Adrenal gland (tissue), 12 donors: ENCODE measurements around the gene FBXO21. TPM values are rescaled to one million over a fixed set of nuclear protein-coding genes. Genes with fewer than 3 reads are reported as not detected.

Experiments
- DNase-seq, 7 donors: peaks; one replicate each; pipeline ENCODE4 v3.0.0-alpha.2; 2019 to 2020
- H3K27ac ChIP-seq, 5 donors: fragments of 200-600 bp; sonication (generic) in 4 of 5; 1 replicate in 3 of 5; 2 replicates in 2 of 5; pipeline versions ENCODE4 v1.5.1 to v1.8.0; 2016 to 2020; ENCODE audit warnings: mild to moderate bottlenecking in 1 of 5
- H3K27me3 ChIP-seq: fragments of 200-600 bp; 2 replicates; pipeline ENCODE4 v1.8.0; 2021
- H3K36me3 ChIP-seq, 2 donors: fragments of 200-600 bp; replicated peaks in 1 of 2; 1 replicate in 1 of 2; 2 replicates in 1 of 2; pipeline versions ENCODE4 v1.5.1 to v1.8.0; 2018 to 2022
- H3K4me1 ChIP-seq, 2 donors: fragments of 200-600 bp; replicated peaks in 1 of 2; 1 replicate in 1 of 2; 2 replicates in 1 of 2; pipeline versions ENCODE4 v1.5.1 to v1.8.0; 2018 to 2021
- H3K4me3 ChIP-seq, 4 donors: fragments of 200-600 bp; sonication (generic) in 3 of 4; one replicate each; pipeline ENCODE4 v1.5.1; 2016 to 2018
- H3K9me3 ChIP-seq, 3 donors: fragments of 200-600 bp; sonication (generic) in 1 of 3; replicated peaks in 1 of 3; 1 replicate in 2 of 3; 2 replicates in 1 of 3; pipeline versions ENCODE4 v1.5.1 to v1.8.0; 2016 to 2021
- POLR2A ChIP-seq, 2 donors: fragments of 450-650 bp; IDR thresholded peaks; one replicate each; pipeline ENCODE4 v1.6.1; 2017; ENCODE audit warnings: antibody characterized with exemption in 2 of 2, mild to moderate bottlenecking in 2 of 2, moderate library complexity in 1 of 2
- WGBS, 4 donors: extraction: QIAGEN DNeasy Blood & Tissue Kit in 2 of 4; methylation state at CpG; one replicate each; pipeline versions ENCODE4 v1.1.5 to v1.1.7; 2013 to 2017; 5-methylcytosine and 5-hydroxymethylcytosine counted together
- intact Hi-C, 2 donors: fragments of 100-400 bp; cut with DNase I; formaldehyde crosslinking; loops; one replicate each; pipeline versions ENCODE4 v1.14.1 to v1.15.0; 2022 to 2023
- polyA plus RNA-seq, 3 donors: library from polyadenylated mRNA; stranded (reverse); fragments of 200-250 nt in 2 of 3; fragments of 350-450 nt in 1 of 3; fragmentation: Illumina TruSeq in 1 of 3; extraction: RNeasy Lipid Tissue Mini Kit (QIAGEN cat#74804) in 1 of 3; gene quantifications; one replicate each; pipeline ENCODE4 v1.2.3, GENCODE V29; 2013 to 2014
- total RNA-seq, 9 donors: library from RNA; depleted of rRNA in 4 of 9; stranded (reverse); fragments of >200 nt in 4 of 9; fragments of 120-200 nt in 1 of 9; fragmentation: NEBNext Ultra II Directional in 1 of 9; extraction: Animal tissue kit (Norgen Biotek cat#: 25700) in 1 of 9; gene quantifications; one replicate each; pipeline versions ENCODE4 v1.1.0 to v1.2.4, GENCODE V29; 2013 to 2023
- TF ChIP-seq, protein P1 (sequence below), 6 experiments: fragments of 450-650 bp in 4 of 6; fragments of 200-600 bp in 2 of 6; sonication (generic) in 1 of 6; IDR thresholded peaks; 1 replicate in 5 of 6; 2 replicates in 1 of 6; pipeline versions ENCODE4 v1.5.1 to v1.8.0; 2016 to 2021; ENCODE audit warnings: antibody characterized with exemption in 6 of 6, mild to moderate bottlenecking in 2 of 6, moderate library complexity in 1 of 6
- donor health status: healthy with polysubstance abuse.
- donor health status: Bipolar disorder and iron deficiency.
- donor health status: DM: yes; HTN: yes; CAD: no.
- donor health status: DM: no; HTN: no; CAD: no.
- donor health status: DM: no; HTN: no; CAD: no.
- donor health status: DM: yes; HTN: yes; CAD: no.

The FBXO21 gene
- total and polyA plus RNA-seq, 12 donors = 22.8 to 309 (median 103) TPM

DNA sequence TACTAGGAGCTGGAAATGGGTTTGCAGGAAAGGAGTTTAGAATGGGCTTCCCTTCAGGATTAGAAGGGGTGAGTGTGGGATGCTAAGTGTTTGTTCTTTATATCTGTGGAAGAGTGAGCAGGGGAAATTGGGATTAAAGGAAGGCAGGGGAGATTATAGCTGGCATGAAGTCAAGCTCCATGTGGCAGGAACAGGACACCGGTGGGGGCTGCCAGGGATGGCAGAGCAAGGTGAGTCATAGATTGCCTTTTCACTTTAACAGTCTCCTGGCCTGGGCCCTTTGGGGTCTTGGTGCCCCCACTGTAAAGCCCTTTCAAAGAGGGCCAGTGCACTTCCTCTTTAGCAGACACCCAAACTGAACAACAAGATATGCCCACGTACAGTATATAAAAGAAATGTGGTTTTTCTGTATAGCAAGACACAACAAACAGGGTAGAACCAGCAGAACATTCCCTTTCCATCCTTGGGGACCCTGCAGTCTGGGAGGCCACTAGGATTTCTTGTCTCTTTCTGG, 23.1 kb upstream of the FBXO21 start:
- TF ChIP-seq POLR2A (IDR thresholded peaks at IDR 0.05) = no peak
- TF ChIP-seq, protein P1, sequence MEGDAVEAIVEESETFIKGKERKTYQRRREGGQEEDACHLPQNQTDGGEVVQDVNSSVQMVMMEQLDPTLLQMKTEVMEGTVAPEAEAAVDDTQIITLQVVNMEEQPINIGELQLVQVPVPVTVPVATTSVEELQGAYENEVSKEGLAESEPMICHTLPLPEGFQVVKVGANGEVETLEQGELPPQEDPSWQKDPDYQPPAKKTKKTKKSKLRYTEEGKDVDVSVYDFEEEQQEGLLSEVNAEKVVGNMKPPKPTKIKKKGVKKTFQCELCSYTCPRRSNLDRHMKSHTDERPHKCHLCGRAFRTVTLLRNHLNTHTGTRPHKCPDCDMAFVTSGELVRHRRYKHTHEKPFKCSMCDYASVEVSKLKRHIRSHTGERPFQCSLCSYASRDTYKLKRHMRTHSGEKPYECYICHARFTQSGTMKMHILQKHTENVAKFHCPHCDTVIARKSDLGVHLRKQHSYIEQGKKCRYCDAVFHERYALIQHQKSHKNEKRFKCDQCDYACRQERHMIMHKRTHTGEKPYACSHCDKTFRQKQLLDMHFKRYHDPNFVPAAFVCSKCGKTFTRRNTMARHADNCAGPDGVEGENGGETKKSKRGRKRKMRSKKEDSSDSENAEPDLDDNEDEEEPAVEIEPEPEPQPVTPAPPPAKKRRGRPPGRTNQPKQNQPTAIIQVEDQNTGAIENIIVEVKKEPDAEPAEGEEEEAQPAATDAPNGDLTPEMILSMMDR (IDR thresholded peaks at IDR 0.05) = no peak
- intact Hi-C loops = loop anchor here (5.0 to 10.0 kb wide), 3 partner anchors 151 to 624 kb away; partner anchors contain the start of gene NOS1 (in 1 of the 2)
- Histone ChIP-seq H3K4me3 (no peak overlapping the region), H3K36me3 (no peaks in the 10 kb centered on the region), H3K27me3 (peaks cover 4% of the 10 kb centered on the region), H3K27ac (no peak overlapping the region), H3K4me1 (no peaks in the 10 kb centered on the region), H3K9me3 (no peaks in the 10 kb centered on the region)
- 20 to 51% (median 32%) methylated on average over 2 of the region's 2 CpGs for WGBS, 4 donors
- no peak for DNase-seq

GRCh38 chr12:117212563-117213190, 22.4 kb upstream of the FBXO21 start:
- 12 to 22% (median 17%) methylated on average over 7 of the region's 7 CpGs for WGBS, 4 donors
- peak; percentile 75 to 94 (median 80) for DNase-seq
- no peaks in the 10 kb centered on the region for H3K9me3 ChIP-seq
- intact Hi-C loops = loop anchor here (5.0 to 10.0 kb wide), 3 partner anchors 152 to 625 kb away; partner anchors contain the start of gene NOS1 (in 1 of the 2)
- H3K4me3 ChIP-seq = no peak overlapping the region
- H3K36me3 ChIP-seq = no peaks in the 10 kb centered on the region
- no peaks in the 10 kb centered on the region for H3K4me1 ChIP-seq
- TF ChIP-seq POLR2A (IDR thresholded peaks at IDR 0.05) = no peak
- TF ChIP-seq, protein P1 (IDR thresholded peaks at IDR 0.05) = peak; percentile 84 to 93 (median 88)
- peaks cover 4% of the 10 kb centered on the region for H3K27me3 ChIP-seq
- no peak overlapping the region for H3K27ac ChIP-seq

GRCh38 chr12:117210266-117210918, 20.1 kb upstream of the FBXO21 start:
- peaks cover 6% of the 10 kb centered on the region for H3K27me3 ChIP-seq
- no peak overlapping the region for H3K4me3 ChIP-seq
- no peak for DNase-seq
- TF ChIP-seq POLR2A (IDR thresholded peaks at IDR 0.05) = no peak
- TF ChIP-seq, protein P1 (IDR thresholded peaks at IDR 0.05) = no peak
- no peaks in the 10 kb centered on the region for H3K9me3 ChIP-seq
- no peaks in the 10 kb centered on the region for H3K4me1 ChIP-seq
- H3K36me3 ChIP-seq = no peaks in the 10 kb centered on the region
- no peak overlapping the region for H3K27ac ChIP-seq
- WGBS, 4 donors = 79 to 86% (median 84%) methylated on average over 6 of the region's 6 CpGs
- intact Hi-C loops = loop anchor here (5.0 to 10.0 kb wide), 3 partner anchors 154 to 627 kb away; partner anchors contain the start of gene NOS1 (in 1 of the 2)

- Histone ChIP-seq H3K27ac (no peak overlapping the region), H3K9me3 (no peaks in the 10 kb centered on the region), H3K4me3 (no peak overlapping the region), H3K36me3 (no peaks in the 10 kb centered on the region), H3K27me3 (peaks cover 6% of the 10 kb centered on the region), H3K4me1 (no peaks in the 10 kb centered on the region)
- DNase-seq = no peak
- WGBS, 4 donors = 77 to 89% (median 84%) methylated on average over 3 of the region's 3 CpGs
- intact Hi-C loops = loop anchor here (5.0 to 10.0 kb wide), 3 partner anchors 155 to 628 kb away; partner anchors contain the start of gene NOS1 (in 1 of the 2)
- TF ChIP-seq POLR2A (IDR thresholded peaks at IDR 0.05) = no peak
- TF ChIP-seq, protein P1 (IDR thresholded peaks at IDR 0.05) = no peak
Observed at GRCh38 chr12:117209626-117210025, 19.4 kb upstream of the FBXO21 start.
